ENCODE measurements around the gene PLXNA2. TPM values are rescaled to one million over a fixed set of nuclear protein-coding genes. Genes with fewer than 3 reads are reported as not detected.

The PLXNA2 gene
- total RNA-seq, 1 donor from 2014 or later: 17.7 TPM

- Mint-ChIP-seq H3K36me3 (ENCODE audit: low read depth, unreplicated experiment) (peaks cover 33% of the 10 kb centered on the region), H3K27me3 (ENCODE audit: low read depth, unreplicated experiment) (no peaks in the 10 kb centered on the region), H3K4me1 (ENCODE audit: low read depth, unreplicated experiment) (peaks cover 1% of the 10 kb centered on the region), H3K9me3 (ENCODE audit: unreplicated experiment) (no peaks in the 10 kb centered on the region), H3K27ac (ENCODE audit: unreplicated experiment) (peak overlapping the region; percentile 84), H3K4me3 (ENCODE audit: unreplicated experiment) (no peak overlapping the region)
- Histone ChIP-seq H2AFZ (ENCODE audit: low read depth, low read length) (no peak overlapping the region), H3K4me3 (ENCODE audit: insufficient read depth, low read depth, low read length) (no peak overlapping the region), H3K27ac (ENCODE audit: low read depth, low read length) (no peak overlapping the region), H3K4me1 (ENCODE audit: insufficient read depth, low read length) (peaks cover 5% of the 10 kb centered on the region), H3K4me2 (ENCODE audit: low read length) (no peak overlapping the region), H3K79me2 (ENCODE audit: insufficient read depth, low read length) (no peaks in the 10 kb centered on the region), H3K36me3 (ENCODE audit: insufficient read depth, low read length) (no peaks in the 10 kb centered on the region), H4K20me1 (ENCODE audit: insufficient read depth, low read length) (no peaks in the 10 kb centered on the region), H3K9ac (ENCODE audit: low read length) (peak overlapping the region; percentile 24), H3K27me3 (ENCODE audit: insufficient read depth, low read length) (no peaks in the 10 kb centered on the region), H3K9me3 (ENCODE audit: insufficient read depth, low read depth, low read length) (no peaks in the 10 kb centered on the region)
- DNase-seq (ENCODE audit: low read depth): peak; percentile 44
- TF ChIP-seq, protein P1, sequence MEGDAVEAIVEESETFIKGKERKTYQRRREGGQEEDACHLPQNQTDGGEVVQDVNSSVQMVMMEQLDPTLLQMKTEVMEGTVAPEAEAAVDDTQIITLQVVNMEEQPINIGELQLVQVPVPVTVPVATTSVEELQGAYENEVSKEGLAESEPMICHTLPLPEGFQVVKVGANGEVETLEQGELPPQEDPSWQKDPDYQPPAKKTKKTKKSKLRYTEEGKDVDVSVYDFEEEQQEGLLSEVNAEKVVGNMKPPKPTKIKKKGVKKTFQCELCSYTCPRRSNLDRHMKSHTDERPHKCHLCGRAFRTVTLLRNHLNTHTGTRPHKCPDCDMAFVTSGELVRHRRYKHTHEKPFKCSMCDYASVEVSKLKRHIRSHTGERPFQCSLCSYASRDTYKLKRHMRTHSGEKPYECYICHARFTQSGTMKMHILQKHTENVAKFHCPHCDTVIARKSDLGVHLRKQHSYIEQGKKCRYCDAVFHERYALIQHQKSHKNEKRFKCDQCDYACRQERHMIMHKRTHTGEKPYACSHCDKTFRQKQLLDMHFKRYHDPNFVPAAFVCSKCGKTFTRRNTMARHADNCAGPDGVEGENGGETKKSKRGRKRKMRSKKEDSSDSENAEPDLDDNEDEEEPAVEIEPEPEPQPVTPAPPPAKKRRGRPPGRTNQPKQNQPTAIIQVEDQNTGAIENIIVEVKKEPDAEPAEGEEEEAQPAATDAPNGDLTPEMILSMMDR (IDR thresholded peaks at IDR 0.05; ENCODE audit: insufficient read depth, low read depth, low read length): peak; percentile 70
- no peak for TF ChIP-seq EZH2 (IDR thresholded peaks at IDR 0.05; ENCODE audit: insufficient read depth, low read length)
- no peak for FAIRE-seq
Measured at GRCh38 chr1:208093754-208094719, 150.1 kb downstream of the PLXNA2 start.

- Histone ChIP-seq H3K9me3 (ENCODE audit: insufficient read depth, low read depth, low read length) (no peaks in the 10 kb centered on the region), H3K79me2 (ENCODE audit: insufficient read depth, low read length) (no peaks in the 10 kb centered on the region), H4K20me1 (ENCODE audit: insufficient read depth, low read length) (no peaks in the 10 kb centered on the region), H3K9ac (ENCODE audit: low read length) (no peak overlapping the region), H2AFZ (ENCODE audit: low read depth, low read length) (no peak overlapping the region), H3K27me3 (ENCODE audit: insufficient read depth, low read length) (no peaks in the 10 kb centered on the region), H3K4me1 (ENCODE audit: insufficient read depth, low read length) (peaks cover 5% of the 10 kb centered on the region), H3K27ac (ENCODE audit: low read depth, low read length) (no peak overlapping the region), H3K36me3 (ENCODE audit: insufficient read depth, low read length) (no peaks in the 10 kb centered on the region), H3K4me3 (ENCODE audit: insufficient read depth, low read depth, low read length) (no peak overlapping the region), H3K4me2 (ENCODE audit: low read length) (no peak overlapping the region)
- H3K9me3 Mint-ChIP-seq (ENCODE audit: unreplicated experiment): no peaks in the 10 kb centered on the region
- DNase-seq (ENCODE audit: low read depth) (no peak), FAIRE-seq (no peak)
- peaks cover 33% of the 10 kb centered on the region for H3K36me3 Mint-ChIP-seq (ENCODE audit: low read depth, unreplicated experiment)
- no peak overlapping the region for H3K4me3 Mint-ChIP-seq (ENCODE audit: unreplicated experiment)
- H3K27ac Mint-ChIP-seq (ENCODE audit: unreplicated experiment): no peak overlapping the region
- TF ChIP-seq, protein P1 (IDR thresholded peaks at IDR 0.05; ENCODE audit: insufficient read depth, low read depth, low read length): no peak
- TF ChIP-seq EZH2 (IDR thresholded peaks at IDR 0.05; ENCODE audit: insufficient read depth, low read length): no peak
- H3K27me3 Mint-ChIP-seq (ENCODE audit: low read depth, unreplicated experiment): no peaks in the 10 kb centered on the region
- H3K4me1 Mint-ChIP-seq (ENCODE audit: low read depth, unreplicated experiment): no peaks in the 10 kb centered on the region
Measured at GRCh38 chr1:208093046-208093445, 151.1 kb downstream of the PLXNA2 start.

All from astrocyte (in vitro differentiated cells and primary cell).